CD14-positive monocyte (primary cell): Measurements from ENCODE around the gene MYOCOS. TPM values are rescaled to one million over a fixed set of nuclear protein-coding genes. Genes with fewer than 3 reads are reported as not detected.
"Not testable (repeated sequence)": the region's sequence is repeated elsewhere in the genome, so short reads cannot be mapped to it uniquely, and the experiment has no call there.

ENCODE experiments used
- DNase-seq, 3 donors: peaks; one replicate each; pipeline ENCODE4 v3.0.0-alpha.2; 2011 to 2022
- H2AFZ ChIP-seq: 2 replicates; pipeline ENCODE4 v1.6.0; 2012; ENCODE audit warnings: mild to moderate bottlenecking, low read depth, low read length, inconsistent platforms; ENCODE audit not compliant: insufficient read depth, poor library complexity, severe bottlenecking
- H3K27ac ChIP-seq, 2 donors: 1 replicate in 1 of 2; 2 replicates in 1 of 2; pipeline ENCODE4 v1.5.1; 2012 to 2013; ENCODE audit warnings: low read length in 2 of 2, control low read depth in 1 of 2, inconsistent platforms in 1 of 2, low read depth in 1 of 2, mild to moderate bottlenecking in 1 of 2
- H3K27me3 ChIP-seq, 2 donors: one replicate each; pipeline versions ENCODE4 v1.6.0 to v1.6.1; 2011 to 2013; ENCODE audit warnings: low read length in 2 of 2; ENCODE audit not compliant: control insufficient read depth in 2 of 2, insufficient read depth in 2 of 2
- H3K36me3 ChIP-seq, 2 donors: replicated peaks in 1 of 2; 1 replicate in 1 of 2; 2 replicates in 1 of 2; pipeline versions ENCODE4 v1.5.1 to v1.6.1; 2012 to 2013; ENCODE audit warnings: low read length in 2 of 2, control low read depth in 1 of 2, inconsistent platforms in 1 of 2, mild to moderate bottlenecking in 1 of 2; ENCODE audit not compliant: insufficient read depth in 2 of 2, control insufficient read depth in 1 of 2
- H3K4me1 ChIP-seq, 2 donors: 1 replicate in 1 of 2; 2 replicates in 1 of 2; pipeline versions ENCODE4 v1.5.1 to v1.6.1; 2012 to 2013; ENCODE audit warnings: low read length in 2 of 2, control low read depth in 1 of 2, inconsistent platforms in 1 of 2, mild to moderate bottlenecking in 1 of 2, moderate library complexity in 1 of 2; ENCODE audit not compliant: insufficient read depth in 2 of 2, control insufficient read depth in 1 of 2
- H3K4me2 ChIP-seq: replicated peaks from 2 replicates; pipeline ENCODE3; 2012; ENCODE audit warnings: low read length, moderate library complexity, mild to moderate bottlenecking; ENCODE audit not compliant: poor library complexity, severe bottlenecking; ENCODE audit errors: extremely low read depth
- H3K4me3 ChIP-seq, 3 experiments: fragments of 200-600 bp in 1 of 3; sonication (generic) in 1 of 3; replicated peaks in 1 of 3; 1 replicate in 2 of 3; 2 replicates in 1 of 3; pipeline ENCODE4 v1.5.1; 2011 to 2013; ENCODE audit warnings: low read length in 3 of 3, mild to moderate bottlenecking in 3 of 3, control low read depth in 2 of 3, low read depth in 2 of 3, inconsistent platforms in 1 of 3, moderate library complexity in 1 of 3
- H3K79me2 ChIP-seq: 2 replicates; pipeline ENCODE4 v1.6.0; 2012; ENCODE audit warnings: mild to moderate bottlenecking, control low read depth, inconsistent platforms, low read length, moderate library complexity; ENCODE audit not compliant: insufficient read depth
- H3K9ac ChIP-seq: 2 replicates; pipeline ENCODE4 v1.6.0; 2017; ENCODE audit warnings: low read length, mild to moderate bottlenecking; ENCODE audit not compliant: insufficient read depth, poor library complexity, severe bottlenecking
- H3K9me3 ChIP-seq, 2 donors: replicated peaks in 1 of 2; 1 replicate in 1 of 2; 2 replicates in 1 of 2; pipeline versions ENCODE4 v1.5.1 to v1.6.1; 2012 to 2013; ENCODE audit warnings: low read length in 2 of 2, control low read depth in 1 of 2; ENCODE audit not compliant: control insufficient read depth in 1 of 2, insufficient read depth in 1 of 2
- H4K20me1 ChIP-seq: 2 replicates; pipeline ENCODE4 v1.6.0; 2012; ENCODE audit warnings: mild to moderate bottlenecking, low read length, control low read depth, moderate library complexity; ENCODE audit not compliant: insufficient read depth
- H3K27ac Mint-ChIP-seq, 7 donors: one replicate each; pipeline ENCODE4 v1.8.0; 2020; ENCODE audit warnings: mild to moderate bottlenecking in 7 of 7, mixed read lengths in 7 of 7, moderate library complexity in 6 of 7, inconsistent platforms in 2 of 7
- H3K27me3 Mint-ChIP-seq, 3 donors: one replicate each; pipeline ENCODE4 v1.8.0; 2021 to 2022; ENCODE audit warnings: low read depth in 3 of 3, mild to moderate bottlenecking in 3 of 3, mixed read lengths in 3 of 3, moderate library complexity in 3 of 3, inconsistent platforms in 1 of 3
- H3K36me3 Mint-ChIP-seq, 2 donors: one replicate each; pipeline ENCODE4 v1.8.0; 2020; ENCODE audit warnings: mixed read lengths in 2 of 2, inconsistent platforms in 1 of 2, mild to moderate bottlenecking in 1 of 2
- H3K4me1 Mint-ChIP-seq: one replicate; pipeline ENCODE4 v1.8.0; 2020; ENCODE audit warnings: mild to moderate bottlenecking, mixed read lengths
- H3K4me3 Mint-ChIP-seq, 2 donors: one replicate each; pipeline ENCODE4 v1.8.0; 2020; ENCODE audit warnings: mild to moderate bottlenecking in 2 of 2, mixed read lengths in 2 of 2, moderate library complexity in 1 of 2
- H3K9me3 Mint-ChIP-seq, 7 donors: one replicate each; pipeline ENCODE4 v1.8.0; 2020 to 2022; ENCODE audit warnings: mixed read lengths in 7 of 7, mild to moderate bottlenecking in 6 of 7, moderate library complexity in 6 of 7, inconsistent platforms in 2 of 7
- CTCF ChIP-seq: fragments of 200-600 bp; IDR thresholded peaks from one replicate; pipeline ENCODE4 v1.8.0; 2022; ENCODE audit warnings: antibody characterized with exemption, mild to moderate bottlenecking
- WGBS: methylation state at CpG from one replicate; pipeline ENCODE4 v1.1.5; 2013; ENCODE audit warnings: missing lambda C conversion rate; ENCODE audit not compliant: insufficient coverage; 5-methylcytosine and 5-hydroxymethylcytosine counted together
- intact Hi-C, 2 donors: fragments of 100-400 bp; cut with micrococcal nuclease; formaldehyde crosslinking; loops; one replicate each; pipeline versions ENCODE4 v1.15.0 to v1.15.1; 2023
- polyA plus RNA-seq, 3 donors: library from polyadenylated mRNA; depleted of rRNA in 1 of 3; unstranded in 2 of 3; stranded (reverse) in 1 of 3; fragments of 300-500 nt in 2 of 3; fragments of >200 nt in 1 of 3; fragmentation: Illumina TruSeq in 2 of 3; gene quantifications; 1 replicate in 2 of 3; 2 replicates in 1 of 3; pipeline ENCODE4 v1.2.3, GENCODE V29; 2012 to 2021

The MYOCOS gene
- polyA plus RNA-seq, 3 donors, result not detected

- H3K27me3 Mint-ChIP-seq, result no peaks in the 10 kb centered on the region
- H3K27ac ChIP-seq, result no peak overlapping the region
- H3K9me3 ChIP-seq, result peaks cover 0 to 5% of the 10 kb centered on the region in 2 donors
- H2AFZ ChIP-seq, result no peak overlapping the region
- no CpG with 5 or more reads among the region's 2 CpGs for WGBS
- no peaks in the 10 kb centered on the region for H3K36me3 Mint-ChIP-seq
- peaks cover 11% of the 10 kb centered on the region for H3K4me1 Mint-ChIP-seq
- no peaks in the 10 kb centered on the region for H3K27me3 ChIP-seq
- DNase-seq, result no peak
- H3K4me3 ChIP-seq, result no peak overlapping the region
- H4K20me1 ChIP-seq, result no peaks in the 10 kb centered on the region
- H3K4me1 ChIP-seq, result peaks cover 0 to 6% of the 10 kb centered on the region in 2 donors
- intact Hi-C loops, result no loop called here
- no peaks in the 10 kb centered on the region for H3K79me2 ChIP-seq
- H3K4me2 ChIP-seq, result no peak overlapping the region
- H3K27ac Mint-ChIP-seq, result no peak overlapping the region
- H3K36me3 ChIP-seq, result no peaks in the 10 kb centered on the region
- peaks cover 0 to 17% (median 2%) of the 10 kb centered on the region in 7 donors for H3K9me3 Mint-ChIP-seq
- TF ChIP-seq CTCF, result no peak
- H3K4me3 Mint-ChIP-seq, result no peak overlapping the region
- H3K9ac ChIP-seq, result no peak overlapping the region
Measured at GRCh38 chr1:171611306-171611705, 10.7 kb upstream of the MYOCOS start.

- Histone ChIP-seq H3K4me3 (no peak overlapping the region), H4K20me1 (no peaks in the 10 kb centered on the region), H3K79me2 (no peaks in the 10 kb centered on the region), H3K9me3 (peaks cover 0 to 5% of the 10 kb centered on the region in 2 donors), H3K4me2 (no peak overlapping the region), H3K27me3 (no peaks in the 10 kb centered on the region), H3K9ac (no peak overlapping the region), H3K36me3 (no peaks in the 10 kb centered on the region), H3K4me1 (peaks cover 0 to 6% of the 10 kb centered on the region in 2 donors), H3K27ac (no peak overlapping the region), H2AFZ (no peak overlapping the region)
- intact Hi-C loops, result no loop called here
- no peak overlapping the region for H3K4me3 Mint-ChIP-seq
- TF ChIP-seq CTCF, result no peak
- H3K4me1 Mint-ChIP-seq, result peaks cover 8% of the 10 kb centered on the region
- 86% methylated on average over 1 of the region's 1 CpG for WGBS
- H3K27me3 Mint-ChIP-seq, result no peaks in the 10 kb centered on the region
- no peaks in the 10 kb centered on the region for H3K36me3 Mint-ChIP-seq
- peaks cover 0 to 10% (median 2%) of the 10 kb centered on the region in 7 donors for H3K9me3 Mint-ChIP-seq
- no peak overlapping the region for H3K27ac Mint-ChIP-seq
- no peak for DNase-seq
Measured at GRCh38 chr1:171613282-171613681, 8.8 kb upstream of the MYOCOS start.

- H3K9me3 Mint-ChIP-seq, H3K9ac ChIP-seq, H3K9me3 ChIP-seq, H3K4me3 ChIP-seq, H3K27ac Mint-ChIP-seq, H3K4me1 Mint-ChIP-seq, DNase-seq, H3K27me3 ChIP-seq, intact Hi-C loops, H3K4me3 Mint-ChIP-seq, H3K36me3 ChIP-seq, H3K27ac ChIP-seq, H3K36me3 Mint-ChIP-seq, H3K27me3 Mint-ChIP-seq, H2AFZ ChIP-seq, H4K20me1 ChIP-seq, H3K4me1 ChIP-seq, H3K79me2 ChIP-seq, H3K4me2 ChIP-seq: not testable (repeated sequence)
- 87% methylated on average over 3 of the region's 14 CpGs for WGBS
Measured at GRCh38 chr1:171615122-171615906, 6.7 kb upstream of the MYOCOS start.
